Uterus (tissue), 2 donors: Measurements from ENCODE around the gene THSD4.

Experiments used
- POLR2A ChIP-seq, 2 donors: fragments of 450-650 bp; IDR thresholded peaks; one replicate each; pipeline ENCODE4 v1.6.1; 2016; ENCODE audit warnings: antibody characterized with exemption in 2 of 2, mild to moderate bottlenecking in 1 of 2, moderate library complexity in 1 of 2
- TF ChIP-seq, protein P1 (sequence below), 4 experiments: fragments of 200-600 bp in 2 of 4; fragments of 450-650 bp in 2 of 4; sonication (generic) in 2 of 4; IDR thresholded peaks; one replicate each; pipeline ENCODE4 v1.5.1; 2016 to 2019; ENCODE audit warnings: antibody characterized with exemption in 4 of 4, mild to moderate bottlenecking in 2 of 4, moderate library complexity in 1 of 4

- TF ChIP-seq, protein P1, sequence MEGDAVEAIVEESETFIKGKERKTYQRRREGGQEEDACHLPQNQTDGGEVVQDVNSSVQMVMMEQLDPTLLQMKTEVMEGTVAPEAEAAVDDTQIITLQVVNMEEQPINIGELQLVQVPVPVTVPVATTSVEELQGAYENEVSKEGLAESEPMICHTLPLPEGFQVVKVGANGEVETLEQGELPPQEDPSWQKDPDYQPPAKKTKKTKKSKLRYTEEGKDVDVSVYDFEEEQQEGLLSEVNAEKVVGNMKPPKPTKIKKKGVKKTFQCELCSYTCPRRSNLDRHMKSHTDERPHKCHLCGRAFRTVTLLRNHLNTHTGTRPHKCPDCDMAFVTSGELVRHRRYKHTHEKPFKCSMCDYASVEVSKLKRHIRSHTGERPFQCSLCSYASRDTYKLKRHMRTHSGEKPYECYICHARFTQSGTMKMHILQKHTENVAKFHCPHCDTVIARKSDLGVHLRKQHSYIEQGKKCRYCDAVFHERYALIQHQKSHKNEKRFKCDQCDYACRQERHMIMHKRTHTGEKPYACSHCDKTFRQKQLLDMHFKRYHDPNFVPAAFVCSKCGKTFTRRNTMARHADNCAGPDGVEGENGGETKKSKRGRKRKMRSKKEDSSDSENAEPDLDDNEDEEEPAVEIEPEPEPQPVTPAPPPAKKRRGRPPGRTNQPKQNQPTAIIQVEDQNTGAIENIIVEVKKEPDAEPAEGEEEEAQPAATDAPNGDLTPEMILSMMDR (IDR thresholded peaks at IDR 0.05): no peak
- no peak for TF ChIP-seq POLR2A (IDR thresholded peaks at IDR 0.05)
Observed at GRCh38 chr15:71352125-71352524, 236.9 kb downstream of the THSD4 start.
